Adrenal gland (tissue), 12 donors: ENCODE measurements around the gene CSRP1. TPM values are rescaled to one million over a fixed set of nuclear protein-coding genes. Genes with fewer than 3 reads are reported as not detected.

Experiments used
- DNase-seq, 7 donors: peaks; one replicate each; pipeline ENCODE4 v3.0.0-alpha.2; 2019 to 2020
- H3K27ac ChIP-seq, 5 donors: fragments of 200-600 bp; sonication (generic) in 4 of 5; 1 replicate in 3 of 5; 2 replicates in 2 of 5; pipeline versions ENCODE4 v1.5.1 to v1.8.0; 2016 to 2020; ENCODE audit warnings: mild to moderate bottlenecking in 1 of 5
- H3K27me3 ChIP-seq: fragments of 200-600 bp; 2 replicates; pipeline ENCODE4 v1.8.0; 2021
- H3K36me3 ChIP-seq, 2 donors: fragments of 200-600 bp; replicated peaks in 1 of 2; 1 replicate in 1 of 2; 2 replicates in 1 of 2; pipeline versions ENCODE4 v1.5.1 to v1.8.0; 2018 to 2022
- H3K4me1 ChIP-seq, 2 donors: fragments of 200-600 bp; replicated peaks in 1 of 2; 1 replicate in 1 of 2; 2 replicates in 1 of 2; pipeline versions ENCODE4 v1.5.1 to v1.8.0; 2018 to 2021
- H3K4me3 ChIP-seq, 4 donors: fragments of 200-600 bp; sonication (generic) in 3 of 4; one replicate each; pipeline ENCODE4 v1.5.1; 2016 to 2018
- H3K9me3 ChIP-seq, 3 donors: fragments of 200-600 bp; sonication (generic) in 1 of 3; replicated peaks in 1 of 3; 1 replicate in 2 of 3; 2 replicates in 1 of 3; pipeline versions ENCODE4 v1.5.1 to v1.8.0; 2016 to 2021
- POLR2A ChIP-seq, 2 donors: fragments of 450-650 bp; IDR thresholded peaks; one replicate each; pipeline ENCODE4 v1.6.1; 2017; ENCODE audit warnings: antibody characterized with exemption in 2 of 2, mild to moderate bottlenecking in 2 of 2, moderate library complexity in 1 of 2
- WGBS, 4 donors: extraction: QIAGEN DNeasy Blood & Tissue Kit in 2 of 4; methylation state at CpG; one replicate each; pipeline versions ENCODE4 v1.1.5 to v1.1.7; 2013 to 2017; 5-methylcytosine and 5-hydroxymethylcytosine counted together
- intact Hi-C, 2 donors: fragments of 100-400 bp; cut with DNase I; formaldehyde crosslinking; loops; one replicate each; pipeline versions ENCODE4 v1.14.1 to v1.15.0; 2022 to 2023
- polyA plus RNA-seq, 3 donors: library from polyadenylated mRNA; stranded (reverse); fragments of 200-250 nt in 2 of 3; fragments of 350-450 nt in 1 of 3; fragmentation: Illumina TruSeq in 1 of 3; extraction: RNeasy Lipid Tissue Mini Kit (QIAGEN cat#74804) in 1 of 3; gene quantifications; one replicate each; pipeline ENCODE4 v1.2.3, GENCODE V29; 2013 to 2014
- total RNA-seq, 9 donors: library from RNA; depleted of rRNA in 4 of 9; stranded (reverse); fragments of >200 nt in 4 of 9; fragments of 120-200 nt in 1 of 9; fragmentation: NEBNext Ultra II Directional in 1 of 9; extraction: Animal tissue kit (Norgen Biotek cat#: 25700) in 1 of 9; gene quantifications; one replicate each; pipeline versions ENCODE4 v1.1.0 to v1.2.4, GENCODE V29; 2013 to 2023
- TF ChIP-seq, protein P1 (sequence below), 6 experiments: fragments of 450-650 bp in 4 of 6; fragments of 200-600 bp in 2 of 6; sonication (generic) in 1 of 6; IDR thresholded peaks; 1 replicate in 5 of 6; 2 replicates in 1 of 6; pipeline versions ENCODE4 v1.5.1 to v1.8.0; 2016 to 2021; ENCODE audit warnings: antibody characterized with exemption in 6 of 6, mild to moderate bottlenecking in 2 of 6, moderate library complexity in 1 of 6
- donor health status: healthy with polysubstance abuse.
- donor health status: Bipolar disorder and iron deficiency.
- donor health status: DM: yes; HTN: yes; CAD: no.
- donor health status: DM: no; HTN: no; CAD: no.
- donor health status: DM: no; HTN: no; CAD: no.
- donor health status: DM: yes; HTN: yes; CAD: no.

The CSRP1 gene
- total and polyA plus RNA-seq, 12 donors = 30.5 to 470 (median 138) TPM

DNA sequence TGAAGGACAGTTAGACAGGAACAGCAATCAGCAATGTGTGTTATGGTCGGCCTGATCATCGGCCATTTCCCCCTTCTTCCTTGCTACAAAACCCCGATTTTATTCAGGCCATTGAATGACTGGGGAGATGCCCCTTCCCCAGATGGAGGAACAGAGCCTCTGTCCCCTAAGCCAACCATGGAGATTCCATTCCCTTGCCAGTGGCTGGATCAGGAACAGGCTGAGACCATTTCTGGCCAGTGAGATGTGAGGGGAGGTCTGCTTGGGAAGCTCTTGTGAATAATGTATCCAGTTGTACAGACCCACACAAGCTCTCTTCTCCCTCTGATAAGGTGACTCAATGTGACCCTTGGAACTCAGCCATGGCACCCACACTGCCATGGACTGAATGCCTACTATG lies 7.7 kb downstream of the CSRP1 start:
- Histone ChIP-seq H3K9me3 (no peaks in the 10 kb centered on the region), H3K4me3 (no peak overlapping the region), H3K27me3 (no peaks in the 10 kb centered on the region), H3K36me3 (peaks cover 0 to 4% of the 10 kb centered on the region in 2 donors), H3K4me1 (peaks cover 3 to 32% of the 10 kb centered on the region in 2 donors), H3K27ac (peak overlapping the region in 2 of 5 donors; percentile 82 to 87)
- 65 to 93% (median 81%) methylated on average over 3 of the region's 3 CpGs for WGBS, 4 donors
- DNase-seq = no peak
- intact Hi-C loops = no loop called here
- TF ChIP-seq, protein P1, sequence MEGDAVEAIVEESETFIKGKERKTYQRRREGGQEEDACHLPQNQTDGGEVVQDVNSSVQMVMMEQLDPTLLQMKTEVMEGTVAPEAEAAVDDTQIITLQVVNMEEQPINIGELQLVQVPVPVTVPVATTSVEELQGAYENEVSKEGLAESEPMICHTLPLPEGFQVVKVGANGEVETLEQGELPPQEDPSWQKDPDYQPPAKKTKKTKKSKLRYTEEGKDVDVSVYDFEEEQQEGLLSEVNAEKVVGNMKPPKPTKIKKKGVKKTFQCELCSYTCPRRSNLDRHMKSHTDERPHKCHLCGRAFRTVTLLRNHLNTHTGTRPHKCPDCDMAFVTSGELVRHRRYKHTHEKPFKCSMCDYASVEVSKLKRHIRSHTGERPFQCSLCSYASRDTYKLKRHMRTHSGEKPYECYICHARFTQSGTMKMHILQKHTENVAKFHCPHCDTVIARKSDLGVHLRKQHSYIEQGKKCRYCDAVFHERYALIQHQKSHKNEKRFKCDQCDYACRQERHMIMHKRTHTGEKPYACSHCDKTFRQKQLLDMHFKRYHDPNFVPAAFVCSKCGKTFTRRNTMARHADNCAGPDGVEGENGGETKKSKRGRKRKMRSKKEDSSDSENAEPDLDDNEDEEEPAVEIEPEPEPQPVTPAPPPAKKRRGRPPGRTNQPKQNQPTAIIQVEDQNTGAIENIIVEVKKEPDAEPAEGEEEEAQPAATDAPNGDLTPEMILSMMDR (IDR thresholded peaks at IDR 0.05) = no peak
- TF ChIP-seq POLR2A (IDR thresholded peaks at IDR 0.05) = no peak

DNA sequence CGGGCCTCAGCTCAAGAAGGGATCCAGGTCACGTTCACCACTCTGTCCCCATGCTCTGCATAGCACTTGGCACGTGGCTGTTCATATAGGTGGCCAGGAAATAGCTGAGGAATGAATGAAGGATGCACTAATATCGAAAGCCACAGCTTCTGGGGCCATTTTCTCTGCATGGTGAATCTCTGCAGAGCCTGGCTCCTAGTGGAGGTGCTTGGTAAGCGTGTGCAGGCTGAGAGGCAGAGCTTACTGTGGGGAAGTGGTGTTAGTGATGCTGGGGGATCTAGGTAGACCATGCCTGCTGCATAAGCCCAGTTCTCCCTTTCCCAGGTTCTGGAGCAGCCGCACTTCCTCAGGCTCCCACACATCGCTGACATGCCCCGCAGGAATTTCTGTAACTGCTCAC lies 8.3 kb downstream of the CSRP1 start:
- WGBS, 4 donors = 82 to 90% (median 84%) methylated on average over 7 to 8 of the region's 8 CpGs
- intact Hi-C loops = no loop called here
- Histone ChIP-seq H3K4me1 (peaks cover 8 to 34% of the 10 kb centered on the region in 2 donors), H3K27ac (peak overlapping the region in 2 of 5 donors; percentile 10 to 82), H3K4me3 (no peak overlapping the region), H3K9me3 (no peaks in the 10 kb centered on the region), H3K27me3 (no peaks in the 10 kb centered on the region), H3K36me3 (peaks cover 0 to 4% of the 10 kb centered on the region in 2 donors)
- DNase-seq = no peak
- TF ChIP-seq, protein P1 (IDR thresholded peaks at IDR 0.05) = no peak
- TF ChIP-seq POLR2A (IDR thresholded peaks at IDR 0.05) = no peak

DNA sequence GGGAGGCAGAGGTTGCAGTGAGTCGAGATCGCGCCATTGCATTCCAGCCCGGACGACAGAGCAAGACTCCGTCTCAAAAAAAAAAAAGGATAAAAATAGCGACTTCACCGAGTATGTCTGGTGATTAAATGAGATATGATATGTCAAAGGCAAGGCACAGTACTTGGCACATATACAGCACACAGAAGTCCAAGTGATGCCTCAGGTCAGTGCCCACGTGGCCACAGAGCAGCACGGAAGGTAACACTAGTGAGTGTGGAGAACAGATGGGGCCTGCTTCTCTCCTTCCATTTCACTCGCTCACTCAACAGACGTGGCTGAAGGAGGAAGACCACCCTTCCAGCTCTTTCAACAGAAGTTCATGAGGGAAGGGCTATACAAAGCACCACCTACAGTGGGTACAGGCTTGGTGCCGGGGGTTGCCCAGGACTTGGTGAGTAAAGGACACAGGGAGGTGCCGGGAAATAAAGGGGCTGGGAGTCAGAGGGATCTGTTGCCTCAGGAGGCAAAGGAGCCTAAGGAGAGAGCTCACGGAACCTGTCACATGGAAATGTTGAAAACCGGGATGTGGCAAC lies 8.9 kb downstream of the CSRP1 start:
- H3K36me3 ChIP-seq = peaks cover 0 to 4% of the 10 kb centered on the region in 2 donors
- no peak for DNase-seq
- intact Hi-C loops = no loop called here
- no peaks in the 10 kb centered on the region for H3K27me3 ChIP-seq
- 77 to 82% (median 80%) methylated on average over 16 of the region's 16 CpGs for WGBS, 4 donors
- TF ChIP-seq POLR2A (IDR thresholded peaks at IDR 0.05) = no peak
- TF ChIP-seq, protein P1 (IDR thresholded peaks at IDR 0.05) = no peak
- no peaks in the 10 kb centered on the region for H3K9me3 ChIP-seq
- H3K27ac ChIP-seq = peak overlapping the region in 1 of 5 donors; percentile 82
- no peak overlapping the region for H3K4me3 ChIP-seq
- H3K4me1 ChIP-seq = peaks cover 8 to 38% of the 10 kb centered on the region in 2 donors

DNA sequence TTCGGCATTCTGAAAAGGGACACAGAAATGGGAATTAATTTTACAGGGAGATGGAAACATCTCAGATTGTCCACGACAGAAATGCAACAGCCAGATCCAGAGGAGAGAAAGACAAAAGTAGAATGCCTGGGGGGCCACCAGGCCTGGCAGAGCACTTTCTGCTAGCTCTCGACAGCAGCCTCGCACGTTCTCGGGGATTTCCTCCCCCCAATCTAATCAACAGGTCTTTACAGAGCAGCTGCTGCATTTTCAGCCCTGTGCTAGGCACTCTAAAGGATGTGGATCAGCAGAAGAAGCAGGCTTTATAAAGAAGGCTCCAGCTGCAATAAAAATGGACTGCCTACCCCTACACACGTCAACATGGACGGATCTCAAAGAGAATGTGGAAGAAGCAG lies 10.6 kb downstream of the CSRP1 start:
- Histone ChIP-seq H3K27ac (peak overlapping the region in 3 of 5 donors; percentile 1 to 86 (median 42)), H3K9me3 (no peaks in the 10 kb centered on the region), H3K36me3 (peaks cover 0 to 4% of the 10 kb centered on the region in 2 donors), H3K27me3 (no peaks in the 10 kb centered on the region), H3K4me3 (no peak overlapping the region), H3K4me1 (peaks cover 8 to 48% of the 10 kb centered on the region in 2 donors)
- DNase-seq = no peak
- intact Hi-C loops = no loop called here
- TF ChIP-seq, protein P1 (IDR thresholded peaks at IDR 0.05) = no peak
- no peak for TF ChIP-seq POLR2A (IDR thresholded peaks at IDR 0.05)
- 58 to 75% (median 68%) methylated on average over 8 of the region's 8 CpGs for WGBS, 4 donors
